Dermis blood vessel endothelial cell (primary cell): Measurements from ENCODE around the gene IMMT. TPM values are rescaled to one million over a fixed set of nuclear protein-coding genes. Genes with fewer than 3 reads are reported as not detected.

Experiments
- DNase-seq: peaks from one replicate; pipeline ENCODE4 v3.0.0; 2010
- total RNA-seq: library from RNA; depleted of rRNA; stranded (reverse); fragments of >200 nt; gene quantifications from 2 replicates; pipeline ENCODE4 v1.2.3, GENCODE V29; 2014

The IMMT gene
- total RNA-seq, 1 donor from 2014 or later, result 58.5 TPM

GRCh38 chr2:86140969-86141392, 54.3 kb downstream of the IMMT start:
- DNase-seq, result no peak

GRCh38 chr2:86139981-86140380, 55.3 kb downstream of the IMMT start:
- DNase-seq, result no peak

GRCh38 chr2:86138736-86139625, 56.3 kb downstream of the IMMT start:
- no peak for DNase-seq

- no peak for DNase-seq
These were observed 59.1 kb downstream of the IMMT start for GRCh38 chr2:86136141-86136540.

- DNase-seq, result no peak
These were observed 59.6 kb downstream of the IMMT start for GRCh38 chr2:86135653-86136052.

- no peak for DNase-seq
These were observed 60.6 kb downstream of the IMMT start for GRCh38 chr2:86134709-86135108.

GRCh38 chr2:86124683-86125082, 70.6 kb downstream of the IMMT start:
- no peak for DNase-seq

GRCh38 chr2:86123328-86123925, 71.8 kb downstream of the IMMT start:
- DNase-seq, result peak; percentile 29

- no peak for DNase-seq
These were observed 77.1 kb downstream of the IMMT start for GRCh38 chr2:86118130-86118529.

- peak; percentile 5 for DNase-seq
These were observed 88.2 kb downstream of the IMMT start for GRCh38 chr2:86107031-86107430.

GRCh38 chr2:86105969-86106945, 89.0 kb downstream of the IMMT start, which contains the start of gene PTCD3:
PTCD3 (plus strand) TSS chr2:86106235; CDS start chr2:86106248, 13 bp downstream.
- peak; percentile 97 for DNase-seq

- peak; percentile 97 for DNase-seq
These were observed 89.9 kb downstream of the IMMT start, which contains the start of gene POLR1A for GRCh38 chr2:86105252-86105968. POLR1A (minus strand) TSS chr2:86105886; CDS start chr2:86105776, 110 bp downstream.

GRCh38 chr2:86102157-86102556, 93.1 kb downstream of the IMMT start:
- no peak for DNase-seq

- DNase-seq, result no peak
These were observed 97.3 kb downstream of the IMMT start for GRCh38 chr2:86097913-86098312.

GRCh38 chr2:86097114-86097896, 98.0 kb downstream of the IMMT start:
- no peak for DNase-seq

GRCh38 chr2:86094229-86094628, 101.0 kb downstream of the IMMT start:
- DNase-seq, result no peak

Other genes with a start within 250 kb of the IMMT start
- 13.6 and 26.2 TPM in 2 replicates for gene POLR1A, start 89.6 kb downstream of the IMMT start, total RNA-seq
- 82.2 and 93.4 TPM in 2 replicates for gene PTCD3, start 89.2 kb downstream of the IMMT start, total RNA-seq
- 43.2 and 63.1 TPM in 2 replicates for gene MRPL35, start 4.0 kb upstream of the IMMT start, total RNA-seq
- gene REEP1, start 142.2 kb upstream of the IMMT start, total RNA-seq, result 4.9 and 13.4 TPM in 2 replicates
- gene KDM3A, start 245.9 kb upstream of the IMMT start, total RNA-seq, result 27.2 and 32.6 TPM in 2 replicates